Keratinocyte (primary cell): Measurements from ENCODE around the gene TMTC2. TPM values are rescaled to one million over a fixed set of nuclear protein-coding genes. Genes with fewer than 3 reads are reported as not detected.

Experiments used
- DNase-seq: peaks from one replicate; pipeline ENCODE4 v3.0.0-alpha.2; 2011; ENCODE audit warnings: low read depth, missing footprints, low spot score
- FAIRE-seq: peaks from 2 replicates; lab custom pipeline; 2011; peaks lifted over from hg19 to GRCh38; lab: Jason Lieb, UNC
- H2AFZ ChIP-seq: 2 replicates; pipeline ENCODE4 v1.6.0; 2012; ENCODE audit warnings: low read length, control low read depth, inconsistent platforms; ENCODE audit not compliant: control insufficient read depth
- H3K27ac ChIP-seq: 2 replicates; pipeline ENCODE4 v1.5.1; 2011; ENCODE audit warnings: low read length; ENCODE audit not compliant: control insufficient read depth, insufficient read depth
- H3K27me3 ChIP-seq: 3 replicates; pipeline ENCODE4 v1.6.0; 2011; ENCODE audit warnings: low read length; ENCODE audit not compliant: control insufficient read depth, insufficient read depth; ENCODE audit errors: extremely low read depth
- H3K36me3 ChIP-seq, 2 experiments: 2 replicates in 1 of 2; 3 replicates in 1 of 2; pipeline ENCODE4 v1.5.1; 2011; ENCODE audit warnings: low read length in 2 of 2, mild to moderate bottlenecking in 1 of 2; ENCODE audit not compliant: control insufficient read depth in 2 of 2, insufficient read depth in 2 of 2; ENCODE audit errors: extremely low read depth in 1 of 2
- H3K4me1 ChIP-seq: 3 replicates; pipeline ENCODE4 v1.5.1; 2011; ENCODE audit warnings: low read length; ENCODE audit not compliant: control insufficient read depth, insufficient read depth; ENCODE audit errors: extremely low read depth
- H3K4me2 ChIP-seq: 3 replicates; pipeline ENCODE4 v1.6.0; 2011; ENCODE audit warnings: low read depth, low read length; ENCODE audit not compliant: control insufficient read depth, insufficient read depth; ENCODE audit errors: extremely low read depth
- H3K4me3 ChIP-seq, 3 experiments: fragments of 200-600 bp in 1 of 3; sonication (generic) in 1 of 3; 2 replicates in 2 of 3; 3 replicates in 1 of 3; pipeline ENCODE4 v1.5.1; 2011 to 2016; ENCODE audit warnings: low read length in 3 of 3, mild to moderate bottlenecking in 3 of 3, control low read depth in 2 of 3, inconsistent platforms in 1 of 3, low read depth in 1 of 3, mixed read lengths in 1 of 3, mixed run types in 1 of 3, moderate library complexity in 1 of 3; ENCODE audit not compliant: control insufficient read depth in 2 of 3, insufficient read depth in 2 of 3; ENCODE audit errors: extremely low read depth in 1 of 3
- H3K79me2 ChIP-seq: 2 replicates; pipeline ENCODE4 v1.6.0; 2012; ENCODE audit warnings: low read length; ENCODE audit not compliant: control insufficient read depth, insufficient read depth
- H3K9ac ChIP-seq: 3 replicates; pipeline ENCODE4 v1.6.0; 2011; ENCODE audit warnings: low read length; ENCODE audit not compliant: control insufficient read depth, insufficient read depth; ENCODE audit errors: extremely low read depth
- H3K9me1 ChIP-seq: 3 replicates; pipeline ENCODE4 v1.6.0; 2011; ENCODE audit warnings: low read length; ENCODE audit not compliant: control insufficient read depth, insufficient read depth; ENCODE audit errors: extremely low read depth
- H3K9me3 ChIP-seq: 2 replicates; pipeline ENCODE4 v1.5.1; 2012; ENCODE audit warnings: low read depth, low read length; ENCODE audit not compliant: control insufficient read depth
- H4K20me1 ChIP-seq: 3 replicates; pipeline ENCODE4 v1.6.0; 2011; ENCODE audit warnings: low read length; ENCODE audit not compliant: control insufficient read depth, insufficient read depth; ENCODE audit errors: extremely low read depth
- CTCF ChIP-seq, 3 experiments: IDR thresholded peaks in 1 of 3; conservative IDR thresholded peaks in 1 of 3; optimal IDR thresholded peaks in 1 of 3; 2 replicates in 2 of 3; 3 replicates in 1 of 3; pipeline versions ENCODE3 to v1.5.1; 2011; ENCODE audit warnings: low read length in 3 of 3, mild to moderate bottlenecking in 3 of 3, moderate library complexity in 2 of 3, control low read depth in 1 of 3, inconsistent platforms in 1 of 3; ENCODE audit not compliant: insufficient read depth in 2 of 3; ENCODE audit errors: extremely low read depth in 1 of 3
- EZH2 ChIP-seq: IDR thresholded peaks from one replicate; pipeline ENCODE4 v1.6.1; 2012; ENCODE audit warnings: inconsistent platforms, mild to moderate bottlenecking, low read length, moderate library complexity
- dilution Hi-C: fragments of 300-500 bp; cut with MboI; formaldehyde crosslinking; loops from one replicate; pipeline ENCODE4 v1.7.0; 2020; ENCODE audit warnings: low sequenced_read_pairs; ENCODE audit not compliant: extremely low pct_ligation_motif_present
- polyA plus RNA-seq, 5 experiments: library from polyadenylated mRNA; depleted of rRNA in 3 of 5; stranded (reverse) in 3 of 5; stranded (forward) in 1 of 5; unstranded in 1 of 5; fragments of >200 nt; gene quantifications; 1 replicate in 1 of 5; 2 replicates in 3 of 5; 3 replicates in 1 of 5; pipeline versions ENCODE4 v1.2.1 to v1.2.3, GENCODE V29; 2011 to 2012; ENCODE audit warnings: missing spikeins in 2 of 5, low read depth in 1 of 5, low replicate concordance in 1 of 5

The TMTC2 gene
- polyA plus RNA-seq, 1 donor (not counting 4 experiments of a cell fraction or from before 2014, with no cell fraction given) = 3.8 TPM

GRCh38 chr12:82912406-82912805 is 225.7 kb downstream of the TMTC2 start:
- Histone ChIP-seq H3K27me3 (no peaks in the 10 kb centered on the region), H3K9ac (no peak overlapping the region), H3K9me1 (no peaks in the 10 kb centered on the region), H3K9me3 (no peaks in the 10 kb centered on the region), H3K79me2 (no peaks in the 10 kb centered on the region), H4K20me1 (no peaks in the 10 kb centered on the region), H3K4me2 (no peak overlapping the region), H3K36me3 (no peaks in the 10 kb centered on the region), H3K4me3 (no peak overlapping the region), H2AFZ (no peak overlapping the region), H3K27ac (no peak overlapping the region), H3K4me1 (no peaks in the 10 kb centered on the region)
- DNase-seq = no peak
- TF ChIP-seq EZH2 = no peak
- dilution Hi-C loops = no loop called here
- peak; percentile 55 for FAIRE-seq

- H4K20me1 ChIP-seq = no peaks in the 10 kb centered on the region
- H3K27ac ChIP-seq = no peak overlapping the region
- no peaks in the 10 kb centered on the region for H3K9me3 ChIP-seq
- dilution Hi-C loops = no loop called here
- FAIRE-seq (no peak), DNase-seq (no peak)
- H3K9ac ChIP-seq = no peak overlapping the region
- H3K4me1 ChIP-seq = no peaks in the 10 kb centered on the region
- TF ChIP-seq EZH2 = no peak
- TF ChIP-seq CTCF (optimal IDR thresholded peaks at IDR 0.05 in 1 of 3, IDR thresholded peaks at IDR 0.05 in 1 of 3, conservative IDR thresholded peaks at IDR 0.05 in 1 of 3; ENCODE audit: extremely low read depth in 1 of 3, insufficient read depth in 2 of 3, low read length in 3 of 3) = no peak
- no peaks in the 10 kb centered on the region for H3K36me3 ChIP-seq
- H2AFZ ChIP-seq = no peak overlapping the region
- no peaks in the 10 kb centered on the region for H3K9me1 ChIP-seq
- H3K4me2 ChIP-seq = no peak overlapping the region
- H3K27me3 ChIP-seq = no peaks in the 10 kb centered on the region
- H3K4me3 ChIP-seq = no peak overlapping the region
- H3K79me2 ChIP-seq = no peaks in the 10 kb centered on the region
Measured at GRCh38 chr12:82919388-82920054, 232.8 kb downstream of the TMTC2 start.

GRCh38 chr12:82923935-82924334 is 237.2 kb downstream of the TMTC2 start:
- TF ChIP-seq CTCF (optimal IDR thresholded peaks at IDR 0.05 in 1 of 3, IDR thresholded peaks at IDR 0.05 in 1 of 3, conservative IDR thresholded peaks at IDR 0.05 in 1 of 3; ENCODE audit: extremely low read depth in 1 of 3, insufficient read depth in 2 of 3, low read length in 3 of 3) (no peak), EZH2 (no peak)
- H2AFZ ChIP-seq = no peak overlapping the region
- no peak for FAIRE-seq
- H4K20me1 ChIP-seq = no peaks in the 10 kb centered on the region
- H3K9ac ChIP-seq = no peak overlapping the region
- no peaks in the 10 kb centered on the region for H3K36me3 ChIP-seq
- no peaks in the 10 kb centered on the region for H3K9me3 ChIP-seq
- H3K4me2 ChIP-seq = no peak overlapping the region
- H3K4me3 ChIP-seq = no peak overlapping the region
- H3K4me1 ChIP-seq = no peaks in the 10 kb centered on the region
- no peak overlapping the region for H3K27ac ChIP-seq
- DNase-seq = no peak
- dilution Hi-C loops = no loop called here
- H3K9me1 ChIP-seq = no peaks in the 10 kb centered on the region
- no peaks in the 10 kb centered on the region for H3K79me2 ChIP-seq
- no peaks in the 10 kb centered on the region for H3K27me3 ChIP-seq
